ENCODE measurements around the gene JMJD6. TPM values are rescaled to one million over a fixed set of nuclear protein-coding genes. Genes with fewer than 3 reads are reported as not detected.

The JMJD6 gene
- total and polyA plus RNA-seq, 9 of the 15 experiments (the other 6 are each of a cell fraction or from before 2014, with no cell fraction given), result 2.5 to 52.3 (median 36.3) TPM

- TF ChIP-seq ZNF592 (IDR thresholded peaks at IDR 0.05) (no peak), BCOR (IDR thresholded peaks at IDR 0.05) (no peak)
Observed at GRCh38 chr17:76672270-76672851, 54.0 kb downstream of the JMJD6 start (continued).

- peaks cover 7% of the 10 kb centered on the region; the same call in 2 of the 3 replicates for H3K79me2 ChIP-seq (ENCODE audit: control insufficient read depth, insufficient read depth, low read length)
- ATAC-seq, result peak; percentile 4
- no peaks in the 10 kb centered on the region for H3K9me1 ChIP-seq (ENCODE audit: control insufficient read depth, insufficient read depth, low read length)
- peaks cover 30 to 37% of the 10 kb centered on the region in 2 experiments; a peak in 4 of 5 replicates for H3K4me1 ChIP-seq (replicated peaks in 1 of 2; ENCODE audit: control insufficient read depth in 2 of 2, insufficient read depth in 2 of 2, low read length in 2 of 2)
- no peak for DNase-seq (ENCODE audit: extremely low read depth in 1 of 4, low spot score in 3 of 4)
- intact Hi-C loops (cut with micrococcal nuclease) (loop anchor here (5.0 kb wide), 1 partner anchor 35 kb away; no protein-coding TSS in a partner anchor), in situ Hi-C loops (cut with MboI) (no loop called here)
- H3K4me3 ChIP-seq, result peak overlapping the region; percentile 60
- ChIA-PET CTCF (ENCODE audit: low intra/inter-chr PET ratio) (no interaction called here), POLR2A (interaction anchor here (0.7 to 1.9 kb wide), 12 partner anchors 10 to 116 kb away, joined by 3 to 10 read pairs (median 4); partner anchors contain the start of gene SRSF2)
- H4K20me1 ChIP-seq (replicated peaks; ENCODE audit: control insufficient read depth, insufficient read depth, low read length), result no peaks in the 10 kb centered on the region
- peak overlapping the region; percentile 91 for H3K4me2 ChIP-seq (ENCODE audit: insufficient read depth, low read length)
- peak overlapping the region; percentile 88 for H3K27ac ChIP-seq (ENCODE audit: extremely low read depth, low read depth, low read length)
- 20% methylated on average over 17 of the region's 19 CpGs for WGBS (ENCODE audit: insufficient coverage, low coverage, missing lambda C conversion rate)
- no peaks in the 10 kb centered on the region for H3K36me3 ChIP-seq (ENCODE audit: control insufficient read depth, insufficient read depth, low read length)
- H3K9ac ChIP-seq (ENCODE audit: insufficient read depth in 1 of 2, low read depth in 2 of 2, low read length in 2 of 2), result peak overlapping the region; percentile 84 to 90; a peak in 3 of 4 replicates
- H2AFZ ChIP-seq (ENCODE audit: low read depth, low read length), result peak overlapping the region; percentile 89
- H3K27me3 ChIP-seq (ENCODE audit: control insufficient read depth in 2 of 2, insufficient read depth in 2 of 2, low read length in 2 of 2), result no peaks in the 10 kb centered on the region
- FAIRE-seq, result no peak
- H3K9me3 ChIP-seq (replicated peaks; ENCODE audit: control insufficient read depth, insufficient read depth, low read depth, low read length), result no peaks in the 10 kb centered on the region
- BruUV-seq (replicated peaks), result no TSS peak
- TF ChIP-seq POLR2AphosphoS5 (IDR thresholded peaks at IDR 0.05; ENCODE audit: control insufficient read depth, insufficient read depth, low read depth, low read length), result peak; percentile 67; the same call in 1 of the 2 replicates
- TF ChIP-seq ZNF311 (CRISPR knock-in tag; IDR thresholded peaks at IDR 0.05), result no peak
- TF ChIP-seq NFRKB (IDR thresholded peaks at IDR 0.05; ENCODE audit: low read depth), result no peak
- TF ChIP-seq KLF10 (CRISPR knock-in tag; IDR thresholded peaks at IDR 0.05), result no peak
- no peak for TF ChIP-seq LEF1 (IDR thresholded peaks at IDR 0.05)
- TF ChIP-seq ETS1 (conservative IDR thresholded peaks at IDR 0.05; ENCODE audit: control insufficient read depth, low read depth, low read length), result no peak
- TF ChIP-seq ZNF280B (CRISPR knock-in tag; IDR thresholded peaks at IDR 0.05), result no peak
- TF ChIP-seq HES1 (IDR thresholded peaks at IDR 0.05; ENCODE audit: low read depth), result peak; percentile 29; the same call in 1 of the 2 replicates
- 0 out of 4 replicates have a peak, but pooled peaks of 1 of the 2 experiments have one; percentile 20 for TF ChIP-seq MNT (conservative IDR thresholded peaks at IDR 0.05)
Observed at GRCh38 chr17:76671912-76672262, 54.5 kb downstream of the JMJD6 start.
